PC-3 (cell line): ENCODE data around the gene APOD.

Source experiments
- CTCF ChIP-seq: fragments of 300-600 bp; sonication (generic); conservative IDR thresholded peaks from 2 replicates; pipeline ENCODE4 v1.5.1; 2017; ENCODE audit warnings: antibody characterized with exemption, low read depth, mild to moderate bottlenecking, low read length
- EZH2 ChIP-seq: fragments of 300-600 bp; sonication (generic); IDR thresholded peaks from one replicate; pipeline ENCODE4 v1.6.1; 2017; ENCODE audit warnings: antibody characterized with exemption, mild to moderate bottlenecking, low read length; ENCODE audit not compliant: unreplicated experiment
- EZH2phosphoT487 ChIP-seq: fragments of 300-600 bp; sonication (generic); IDR thresholded peaks from 2 replicates; pipeline ENCODE4 v1.6.1; 2018; ENCODE audit warnings: mild to moderate bottlenecking, antibody characterized with exemption, low read length, borderline replicate concordance

GRCh38 chr3:195597229-195597628 lies 13.5 kb upstream of the APOD start:
- TF ChIP-seq CTCF (no peak), EZH2phosphoT487 (no peak), EZH2 (no peak)
